ENCODE results near the gene TLE6.
"Not testable (repeated sequence)": the region's sequence is repeated elsewhere in the genome, so short reads cannot be mapped to it uniquely, and the experiment has no call there.

Gene TLE6

DNA sequence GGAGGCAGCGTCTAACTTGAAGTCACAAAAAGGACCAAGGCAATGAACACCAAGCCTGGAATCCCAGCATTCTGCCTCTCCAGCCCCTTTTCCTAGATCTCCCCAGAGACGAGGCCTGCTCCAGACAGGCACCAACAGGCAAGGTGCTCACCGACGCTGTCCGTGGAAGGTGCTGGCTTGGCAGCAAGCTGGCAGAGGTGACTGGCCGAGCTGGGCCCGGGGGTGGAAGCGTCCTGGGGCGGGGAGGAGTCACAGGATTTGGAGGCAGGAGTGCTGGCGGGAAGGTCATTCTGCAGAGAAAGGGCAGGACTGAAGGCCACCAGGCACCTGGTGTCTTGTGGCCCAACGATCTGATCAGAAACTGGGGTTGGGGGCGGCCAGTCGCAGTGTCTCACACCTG is 33.5 kb downstream of the TLE6 start:
- no peaks in the 10 kb centered on the region for H3K79me2 ChIP-seq (ENCODE audit: insufficient read depth, low read depth)
- peaks cover 85% of the 10 kb centered on the region for H3K27me3 ChIP-seq (ENCODE audit: insufficient read depth, low read depth)
- no peak overlapping the region for H3K4me2 ChIP-seq
- H3K4me1 ChIP-seq (ENCODE audit: low read depth, poor library complexity, severe bottlenecking), result peaks cover 7% of the 10 kb centered on the region
- no peak overlapping the region for H3K9ac ChIP-seq
- H3K27ac ChIP-seq, result no peak overlapping the region
- H2AFZ ChIP-seq (ENCODE audit: low read depth), result no peak overlapping the region
- no peaks in the 10 kb centered on the region for H3K36me3 ChIP-seq (ENCODE audit: insufficient read depth)
- H4K20me1 ChIP-seq (ENCODE audit: insufficient read depth), result no peaks in the 10 kb centered on the region
- TF ChIP-seq, protein P1, sequence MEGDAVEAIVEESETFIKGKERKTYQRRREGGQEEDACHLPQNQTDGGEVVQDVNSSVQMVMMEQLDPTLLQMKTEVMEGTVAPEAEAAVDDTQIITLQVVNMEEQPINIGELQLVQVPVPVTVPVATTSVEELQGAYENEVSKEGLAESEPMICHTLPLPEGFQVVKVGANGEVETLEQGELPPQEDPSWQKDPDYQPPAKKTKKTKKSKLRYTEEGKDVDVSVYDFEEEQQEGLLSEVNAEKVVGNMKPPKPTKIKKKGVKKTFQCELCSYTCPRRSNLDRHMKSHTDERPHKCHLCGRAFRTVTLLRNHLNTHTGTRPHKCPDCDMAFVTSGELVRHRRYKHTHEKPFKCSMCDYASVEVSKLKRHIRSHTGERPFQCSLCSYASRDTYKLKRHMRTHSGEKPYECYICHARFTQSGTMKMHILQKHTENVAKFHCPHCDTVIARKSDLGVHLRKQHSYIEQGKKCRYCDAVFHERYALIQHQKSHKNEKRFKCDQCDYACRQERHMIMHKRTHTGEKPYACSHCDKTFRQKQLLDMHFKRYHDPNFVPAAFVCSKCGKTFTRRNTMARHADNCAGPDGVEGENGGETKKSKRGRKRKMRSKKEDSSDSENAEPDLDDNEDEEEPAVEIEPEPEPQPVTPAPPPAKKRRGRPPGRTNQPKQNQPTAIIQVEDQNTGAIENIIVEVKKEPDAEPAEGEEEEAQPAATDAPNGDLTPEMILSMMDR (conservative IDR thresholded peaks at IDR 0.05; ENCODE audit: low read depth, low read length), result no peak
- no peak overlapping the region for H3K4me3 ChIP-seq (IDR thresholded peaks at IDR 0.05; ENCODE audit: insufficient read depth, low read depth, low read length)

DNA sequence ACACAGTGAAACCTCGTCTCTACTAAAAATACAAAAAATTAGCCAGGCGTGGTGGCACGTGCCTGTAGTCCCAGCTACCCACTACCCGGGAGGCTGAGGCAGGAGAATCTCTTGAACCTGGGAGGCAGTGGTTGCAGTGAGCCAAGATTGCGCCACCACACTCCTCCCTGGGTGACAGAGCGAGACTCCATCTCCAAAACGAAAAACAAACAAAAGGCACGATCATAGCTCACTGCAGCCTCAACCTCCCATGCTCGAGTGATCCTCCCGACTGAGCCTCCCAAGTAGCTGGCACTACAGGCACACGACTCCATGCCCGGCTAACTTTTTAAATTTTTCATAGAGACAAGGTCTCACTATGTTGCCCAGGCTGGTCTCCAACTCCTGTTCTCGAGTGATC is 34.7 kb downstream of the TLE6 start:
- not testable (repeated sequence) for H3K4me3 ChIP-seq (IDR thresholded peaks at IDR 0.05; ENCODE audit: insufficient read depth, low read depth, low read length); H4K20me1 ChIP-seq (ENCODE audit: insufficient read depth); H3K36me3 ChIP-seq (ENCODE audit: insufficient read depth); H3K4me1 ChIP-seq (ENCODE audit: low read depth, poor library complexity, severe bottlenecking); H3K4me2 ChIP-seq; H3K79me2 ChIP-seq (ENCODE audit: insufficient read depth, low read depth); H3K9ac ChIP-seq; H2AFZ ChIP-seq (ENCODE audit: low read depth); H3K27ac ChIP-seq
- H3K27me3 ChIP-seq (ENCODE audit: insufficient read depth, low read depth), result peaks cover 87% of the 10 kb centered on the region

DNA sequence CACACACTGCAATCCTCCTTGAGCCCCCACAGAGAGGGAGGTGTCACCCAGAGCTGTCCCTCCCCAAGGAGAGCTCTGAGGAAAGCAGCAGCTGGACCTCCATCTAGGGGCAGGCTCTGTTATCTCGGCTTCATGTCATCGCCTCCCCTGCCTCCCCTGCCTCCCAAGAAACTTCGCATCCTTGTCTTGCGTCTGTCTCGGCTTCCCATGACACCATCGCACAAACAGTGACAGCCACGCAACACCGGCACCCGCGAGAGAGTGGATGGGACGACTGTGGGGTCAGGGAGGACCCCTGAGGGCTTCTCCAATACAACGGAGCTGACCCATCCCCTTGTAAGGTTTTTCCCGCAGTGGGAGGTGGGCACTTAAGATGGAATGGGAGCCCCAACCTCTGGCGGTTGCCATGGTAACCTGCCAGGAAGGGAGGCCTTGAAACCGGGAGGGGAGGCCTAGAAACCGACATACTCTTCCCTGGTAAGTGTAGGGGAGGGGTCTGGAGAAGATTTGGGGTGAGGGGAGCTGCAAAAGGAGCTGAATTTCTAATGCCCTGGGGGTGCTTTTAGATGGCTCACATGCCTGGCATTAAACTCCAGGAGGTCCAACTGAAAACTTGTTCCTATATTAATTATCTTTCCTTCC is 35.4 kb downstream of the TLE6 start:
- no peaks in the 10 kb centered on the region for H3K79me2 ChIP-seq (ENCODE audit: insufficient read depth, low read depth)
- no peaks in the 10 kb centered on the region for H4K20me1 ChIP-seq (ENCODE audit: insufficient read depth)
- peaks cover 87% of the 10 kb centered on the region for H3K27me3 ChIP-seq (ENCODE audit: insufficient read depth, low read depth)
- H3K4me2 ChIP-seq, result no peak overlapping the region
- TF ChIP-seq, protein P1 (conservative IDR thresholded peaks at IDR 0.05; ENCODE audit: low read depth, low read length), result no peak
- no peaks in the 10 kb centered on the region for H3K36me3 ChIP-seq (ENCODE audit: insufficient read depth)
- no peak overlapping the region for H2AFZ ChIP-seq (ENCODE audit: low read depth)
- H3K27ac ChIP-seq, result no peak overlapping the region
- no peak overlapping the region for H3K9ac ChIP-seq
- peaks cover 5% of the 10 kb centered on the region for H3K4me1 ChIP-seq (ENCODE audit: low read depth, poor library complexity, severe bottlenecking)
- H3K4me3 ChIP-seq (IDR thresholded peaks at IDR 0.05; ENCODE audit: insufficient read depth, low read depth, low read length), result no peak overlapping the region

DNA sequence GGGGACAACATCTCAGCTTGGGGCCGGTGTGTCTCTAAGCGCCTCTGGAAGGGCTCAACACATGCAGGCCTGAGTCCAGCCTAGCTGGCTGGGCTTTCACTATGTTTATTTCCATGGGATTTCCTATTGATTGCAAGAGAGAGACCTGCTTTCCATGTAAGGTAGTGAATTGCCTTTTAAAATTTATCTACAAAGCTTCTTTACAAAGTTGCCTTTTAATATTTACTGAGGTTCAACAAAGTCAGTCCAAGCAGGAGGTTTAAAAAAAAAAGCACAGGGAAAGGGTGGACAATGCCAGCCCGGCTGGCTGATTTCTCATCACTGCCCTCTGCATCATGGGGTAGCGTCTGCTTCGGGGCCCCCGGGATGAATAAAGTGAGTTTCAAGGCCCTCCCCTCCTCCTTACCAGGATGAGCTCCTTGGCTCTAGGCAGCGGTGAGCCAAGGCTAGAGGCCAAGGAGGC is 35.9 kb downstream of the TLE6 start:
- H3K27me3 ChIP-seq (ENCODE audit: insufficient read depth, low read depth), result peaks cover 87% of the 10 kb centered on the region
- no peak overlapping the region for H3K4me3 ChIP-seq (IDR thresholded peaks at IDR 0.05; ENCODE audit: insufficient read depth, low read depth, low read length)
- H3K79me2 ChIP-seq (ENCODE audit: insufficient read depth, low read depth), result no peaks in the 10 kb centered on the region

DNA sequence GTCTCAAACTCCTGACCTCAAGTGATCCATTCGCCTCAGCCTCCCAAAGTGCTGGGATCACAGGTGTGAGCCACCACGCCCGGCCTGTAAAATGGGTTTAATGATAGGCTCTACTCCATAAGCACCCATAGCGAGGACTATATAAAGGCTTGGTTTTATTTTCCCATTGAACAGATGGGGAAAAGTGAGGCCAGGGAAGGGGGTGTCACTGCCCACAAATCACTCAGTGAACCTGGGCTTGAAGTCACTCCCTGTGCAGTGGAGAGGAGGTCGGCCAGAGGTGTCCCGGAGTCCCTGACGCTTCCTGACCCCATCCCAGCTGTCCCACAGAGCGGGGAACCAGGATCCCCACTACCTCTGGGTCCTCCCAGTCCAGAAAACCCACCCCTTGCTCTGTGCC is 36.8 kb downstream of the TLE6 start:
- no peak overlapping the region for H2AFZ ChIP-seq (ENCODE audit: low read depth)
- H3K4me2 ChIP-seq, result no peak overlapping the region
- no peak overlapping the region for H3K9ac ChIP-seq
- no peaks in the 10 kb centered on the region for H3K4me1 ChIP-seq (ENCODE audit: low read depth, poor library complexity, severe bottlenecking)
- H3K27ac ChIP-seq, result no peak overlapping the region
- no peaks in the 10 kb centered on the region for H4K20me1 ChIP-seq (ENCODE audit: insufficient read depth)
- peaks cover 89% of the 10 kb centered on the region for H3K27me3 ChIP-seq (ENCODE audit: insufficient read depth, low read depth)
- no peaks in the 10 kb centered on the region for H3K79me2 ChIP-seq (ENCODE audit: insufficient read depth, low read depth)
- TF ChIP-seq, protein P1 (conservative IDR thresholded peaks at IDR 0.05; ENCODE audit: low read depth, low read length), result no peak
- no peaks in the 10 kb centered on the region for H3K36me3 ChIP-seq (ENCODE audit: insufficient read depth)
- H3K4me3 ChIP-seq (IDR thresholded peaks at IDR 0.05; ENCODE audit: insufficient read depth, low read depth, low read length), result no peak overlapping the region

More for the DNA sequence above, 35.9 kb downstream of the TLE6 start:
- H3K36me3 ChIP-seq (ENCODE audit: insufficient read depth), result no peaks in the 10 kb centered on the region
- H3K27ac ChIP-seq, result no peak overlapping the region
- H3K4me2 ChIP-seq, result no peak overlapping the region
- no peaks in the 10 kb centered on the region for H3K4me1 ChIP-seq (ENCODE audit: low read depth, poor library complexity, severe bottlenecking)
- TF ChIP-seq, protein P1 (conservative IDR thresholded peaks at IDR 0.05; ENCODE audit: low read depth, low read length), result no peak
- H4K20me1 ChIP-seq (ENCODE audit: insufficient read depth), result no peaks in the 10 kb centered on the region
- no peak overlapping the region for H3K9ac ChIP-seq
- H2AFZ ChIP-seq (ENCODE audit: low read depth), result no peak overlapping the region
